Activated CD8-positive, alpha-beta memory T cell treated with anti-CD3 and anti-CD28 coated beads, Interleukin-2, amount 50 U/mL, for 48 hours (primary cell): Measurements from ENCODE around the gene TTYH3.
"Not testable (repeated sequence)": the region's sequence is repeated elsewhere in the genome, so short reads cannot be mapped to it uniquely, and the experiment has no call there.

Experiments
- DNase-seq: peaks from one replicate; pipeline ENCODE4 v3.0.0-alpha.2; 2020

Gene TTYH3

DNA sequence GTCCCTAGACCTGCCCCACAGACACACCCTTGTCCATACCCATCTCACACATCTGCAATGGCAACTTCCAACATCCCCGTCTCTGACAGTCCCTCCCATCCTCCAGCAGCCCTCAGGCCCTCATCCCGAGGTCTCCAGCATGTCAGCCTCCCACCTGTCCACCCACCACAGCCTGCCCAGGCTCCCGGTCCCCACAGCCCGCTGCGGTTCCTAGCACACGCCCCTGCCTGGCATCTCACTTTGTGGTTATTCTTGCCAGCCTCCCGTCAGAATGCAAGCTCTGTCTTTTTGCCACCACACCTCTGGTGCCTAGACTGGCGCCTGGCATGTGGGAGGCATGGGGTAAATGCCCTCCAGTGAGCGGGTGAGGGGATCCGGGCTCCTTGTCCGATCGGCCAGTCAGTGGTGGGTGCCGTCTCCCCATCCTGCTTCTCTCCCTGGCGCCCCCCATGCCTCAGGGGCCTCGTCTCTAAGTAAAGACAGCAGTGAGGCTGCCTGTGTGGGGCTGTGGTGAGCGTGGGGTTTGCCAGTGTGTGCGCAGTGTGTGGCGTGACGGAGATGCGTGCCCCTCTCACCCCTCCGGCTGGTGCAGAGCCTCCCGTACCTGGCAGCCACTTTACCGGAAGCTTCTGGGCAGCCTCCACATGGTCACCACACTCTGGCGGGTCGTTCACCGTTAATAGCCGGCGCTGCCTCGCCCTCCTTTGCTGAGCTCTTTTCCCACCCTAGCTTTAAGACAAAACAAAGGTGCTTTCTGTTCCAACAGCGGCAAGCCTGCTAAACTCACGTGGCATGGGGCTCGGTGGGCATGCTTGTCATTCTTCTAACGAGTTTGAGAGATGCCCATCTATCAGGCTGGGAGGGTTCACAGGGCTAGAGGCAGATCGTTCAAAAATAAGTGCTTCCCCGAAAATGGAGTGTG lies 28.5 kb upstream of the TTYH3 start:
- no peak for DNase-seq

DNA sequence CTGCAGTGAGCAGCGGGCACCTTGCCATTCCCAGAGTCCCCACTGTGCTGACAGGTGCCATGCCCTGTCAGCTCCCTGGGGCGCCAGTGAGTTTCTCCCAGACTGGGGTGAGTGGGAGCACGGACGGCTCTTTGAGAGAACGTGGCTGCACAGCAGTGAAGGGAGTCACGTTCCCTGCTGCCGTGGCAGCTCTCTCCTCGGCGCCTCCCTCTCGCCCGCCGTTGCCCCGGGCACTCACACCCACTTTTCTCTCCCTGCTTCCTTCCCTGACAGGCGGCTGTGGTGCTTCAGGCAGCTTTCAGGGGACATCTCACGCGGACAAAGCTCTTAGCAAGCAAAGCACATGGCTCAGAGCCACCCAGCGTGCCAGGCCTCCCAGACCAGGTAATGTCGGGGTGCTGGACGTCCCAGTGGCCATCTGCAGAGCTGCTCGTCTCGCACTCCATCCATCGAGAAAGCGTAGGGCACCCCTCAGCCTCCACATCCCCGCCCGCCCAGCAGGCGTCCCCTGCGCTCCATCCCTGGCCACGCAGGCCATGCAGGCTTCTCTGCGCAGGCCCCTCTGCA lies 27.1 kb upstream of the TTYH3 start:
- DNase-seq, result no peak

DNA sequence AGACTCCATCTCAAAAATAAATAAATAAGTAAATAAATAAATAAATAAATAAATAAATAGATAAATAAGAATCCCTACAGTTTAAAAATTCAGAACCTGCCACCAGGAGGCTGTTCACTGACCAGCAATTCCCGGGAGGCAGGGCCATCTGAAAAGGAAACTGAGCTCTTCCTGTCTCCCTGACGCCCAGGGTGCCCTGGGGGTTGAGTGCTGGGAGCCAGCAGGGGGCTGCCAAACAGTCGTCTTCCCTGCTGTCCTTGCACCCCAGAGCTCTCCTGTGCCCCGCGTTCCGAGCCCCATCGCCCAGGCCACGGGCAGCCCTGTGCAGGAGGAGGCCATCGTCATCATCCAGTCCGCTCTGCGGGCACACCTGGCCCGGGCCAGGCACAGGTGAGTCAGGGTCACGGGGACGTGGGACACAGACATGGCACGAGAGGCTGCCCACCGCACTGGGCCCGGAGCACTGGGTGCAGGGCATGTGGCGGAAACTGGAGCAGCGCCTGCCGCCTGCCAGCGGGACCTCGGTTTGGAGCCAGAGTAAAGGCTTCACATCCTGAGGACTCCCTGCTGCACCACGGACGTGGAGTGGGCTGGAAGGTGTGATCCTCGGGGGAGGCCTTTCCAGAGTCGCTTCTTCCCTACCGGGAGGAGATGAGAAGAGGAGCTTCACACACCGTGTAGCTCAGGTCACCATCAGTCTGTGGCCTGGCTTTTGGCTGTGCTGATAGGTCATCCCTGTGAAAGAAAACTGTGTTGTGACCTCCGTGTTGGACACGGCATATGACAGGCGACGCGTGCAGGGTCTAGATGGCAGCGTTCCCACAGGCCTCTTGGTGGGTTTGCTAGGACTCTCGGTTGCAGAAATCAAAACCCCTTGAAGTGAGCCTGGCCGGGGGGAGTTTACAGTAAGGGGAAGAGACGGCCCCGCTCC lies 25.9 kb upstream of the TTYH3 start:
- no peak for DNase-seq

DNA sequence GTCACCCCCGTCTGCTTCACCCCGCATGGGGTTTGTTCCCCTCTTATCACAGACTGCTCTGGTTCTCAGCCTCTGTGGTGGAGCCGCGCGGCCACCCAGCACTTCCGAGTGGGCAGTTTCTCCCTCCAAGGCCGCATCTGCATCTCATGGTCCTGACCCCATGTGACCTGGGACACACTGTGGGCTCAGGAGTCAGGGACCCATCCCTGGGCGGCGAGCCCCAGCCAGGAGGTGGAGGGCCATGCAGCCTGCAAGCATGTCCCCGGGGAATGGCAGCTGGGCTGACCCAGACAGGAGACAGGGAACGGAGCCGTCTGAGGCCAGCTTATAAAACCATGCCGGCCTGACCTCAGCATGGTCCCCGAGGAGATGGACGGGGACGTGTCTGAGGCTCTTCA lies 25.2 kb upstream of the TTYH3 start:
- DNase-seq, result no peak

DNA sequence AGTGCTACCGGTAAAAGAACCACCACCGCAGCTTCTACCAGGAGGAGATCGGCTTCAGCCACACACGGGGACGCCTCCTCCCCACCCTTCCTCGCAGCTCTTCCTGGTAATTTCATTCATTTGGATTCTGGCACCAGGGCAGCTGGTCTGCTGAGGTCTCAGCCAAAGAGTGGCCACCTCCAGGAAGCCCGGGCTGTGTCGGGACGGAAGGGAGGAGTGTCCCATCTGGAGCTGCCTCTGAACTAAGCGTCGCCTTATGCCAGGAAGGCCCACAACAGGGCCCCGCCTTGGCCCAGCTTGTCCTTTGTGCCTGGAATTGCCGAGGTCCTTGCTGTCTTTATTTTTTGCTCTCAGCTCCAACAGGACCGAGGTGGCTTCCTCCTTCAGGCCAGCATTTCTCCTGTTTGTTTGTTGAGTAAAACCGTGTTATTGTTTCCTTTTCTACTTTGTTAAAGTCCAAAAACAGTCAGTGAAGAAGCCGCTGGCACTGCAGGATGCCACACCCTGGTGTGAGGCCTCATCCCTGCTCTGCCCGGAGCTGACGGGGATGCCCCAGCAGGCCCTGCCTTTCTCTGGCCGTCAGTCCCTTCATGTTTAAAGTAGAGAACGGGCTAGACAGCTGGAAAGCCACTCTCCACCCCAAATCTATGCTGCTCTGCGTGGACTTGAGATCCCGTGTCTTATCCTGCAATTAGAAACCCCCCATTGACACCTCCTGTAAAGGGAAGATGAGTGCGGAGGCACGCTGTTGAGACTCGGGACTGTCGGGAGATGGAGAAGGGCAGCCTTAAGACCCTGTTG lies 24.5 kb upstream of the TTYH3 start:
- DNase-seq, result no peak

DNA sequence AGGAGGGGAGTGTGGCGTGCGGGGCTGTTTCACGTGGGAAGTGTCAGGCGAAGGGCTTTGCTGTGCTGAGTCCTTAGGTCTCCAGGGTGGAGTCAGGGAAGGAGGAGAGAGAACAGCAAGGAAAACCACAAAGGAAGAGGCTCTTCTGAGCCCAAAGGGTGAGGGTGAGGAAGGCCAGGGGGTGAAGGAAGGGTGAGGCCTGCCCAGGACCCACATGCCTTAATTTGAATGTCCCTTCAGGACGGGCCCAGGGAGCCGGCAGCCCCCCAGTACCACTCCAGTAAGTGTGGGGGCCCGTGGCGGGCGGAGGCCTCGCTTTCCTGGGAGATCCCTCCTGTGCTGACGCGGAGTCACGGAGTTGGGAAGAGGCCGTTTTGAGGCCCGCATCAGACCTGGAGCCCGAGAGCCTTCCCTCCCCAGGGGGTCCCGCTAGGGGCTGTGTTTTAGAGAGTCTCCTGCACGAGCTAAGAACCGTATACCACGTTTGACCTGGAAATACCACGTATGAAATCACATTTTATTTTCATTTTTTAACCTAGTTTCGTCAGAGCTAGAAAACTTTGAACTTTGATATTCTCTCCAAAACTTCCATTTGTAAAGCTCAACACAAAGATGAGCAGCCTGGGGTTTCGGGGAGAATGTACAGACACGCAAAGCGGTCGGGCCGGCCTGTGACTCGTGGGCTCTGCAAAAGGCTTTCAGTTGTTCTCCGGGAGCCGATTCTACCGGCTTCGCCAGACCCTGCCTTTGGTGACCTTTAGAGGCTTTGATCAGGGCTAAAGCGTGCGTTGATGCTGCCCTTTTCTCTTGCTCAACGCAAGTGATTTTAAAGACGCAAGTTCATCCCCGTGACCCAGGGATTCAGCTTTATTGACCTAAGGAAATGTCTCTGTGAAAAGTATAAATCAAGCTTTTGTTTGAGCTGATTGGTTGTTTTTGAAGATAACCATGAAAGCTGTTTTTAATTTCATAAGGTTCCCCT lies 23.6 kb upstream of the TTYH3 start:
- no peak for DNase-seq

DNA sequence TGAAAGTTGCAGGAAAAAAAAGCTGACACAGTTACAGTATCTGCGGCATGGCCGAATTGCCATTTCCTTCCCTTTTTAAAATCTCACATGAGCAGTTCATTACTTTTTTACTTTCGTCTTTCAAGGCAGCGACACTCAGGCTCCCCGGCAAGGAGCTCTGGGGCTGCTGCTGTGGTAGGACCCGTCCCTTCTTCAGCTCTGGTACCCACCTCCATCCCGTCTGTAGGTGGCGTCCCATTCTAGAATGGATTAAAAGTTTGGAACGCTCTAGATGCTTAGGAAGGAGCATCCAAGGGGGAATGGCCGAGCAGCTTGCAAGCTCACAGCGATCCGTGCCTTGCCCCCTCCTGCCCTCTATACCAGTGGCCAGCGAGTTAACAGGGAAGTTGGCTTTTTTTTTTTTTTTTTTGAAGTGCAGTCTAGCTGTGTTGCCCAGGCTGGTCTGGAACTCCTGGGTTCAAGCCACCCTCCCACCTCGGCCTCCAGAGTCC lies 22.8 kb upstream of the TTYH3 start:
- no peak for DNase-seq

DNA sequence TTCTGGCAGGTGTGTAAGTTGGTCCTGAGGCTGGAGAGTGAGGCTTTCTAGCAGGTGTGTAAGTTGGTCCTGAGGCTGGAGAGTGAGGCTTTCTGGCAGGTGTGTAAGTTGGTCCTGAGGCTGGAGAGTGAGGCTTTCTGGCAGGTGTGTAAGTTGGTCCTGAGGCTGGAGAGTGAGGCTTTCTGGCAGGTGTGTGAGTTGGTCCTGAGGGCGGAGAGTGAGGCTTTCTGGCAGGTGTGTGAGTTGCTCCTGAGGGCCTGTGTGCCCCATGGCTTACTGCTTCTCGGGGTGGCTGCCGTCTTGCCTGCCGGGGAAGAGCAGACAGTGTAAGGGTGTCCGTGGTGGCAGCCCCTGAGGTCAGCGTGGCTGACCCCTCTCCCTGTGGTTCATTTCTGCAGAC lies 22.1 kb upstream of the TTYH3 start:
- not testable (repeated sequence) for DNase-seq

DNA sequence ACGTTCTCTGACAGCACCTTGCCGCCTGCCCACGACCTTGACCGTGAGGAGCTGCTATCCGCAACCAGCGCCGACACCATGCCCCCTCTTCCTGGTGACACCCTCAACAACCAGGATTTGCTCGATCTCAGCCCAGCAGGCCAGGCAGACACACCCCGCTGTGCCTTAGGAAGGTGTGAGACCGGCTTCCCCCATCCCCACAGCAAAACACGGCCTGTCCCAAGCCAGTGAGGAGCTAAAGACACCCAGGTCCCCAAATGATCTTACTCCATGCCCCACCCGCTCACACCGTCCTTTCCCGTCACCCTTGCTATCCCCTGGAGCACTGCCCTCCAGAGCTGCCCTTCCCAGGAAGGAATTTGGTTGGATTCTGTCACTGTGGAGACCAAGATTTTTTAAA lies 21.3 kb upstream of the TTYH3 start:
- DNase-seq, result no peak

DNA sequence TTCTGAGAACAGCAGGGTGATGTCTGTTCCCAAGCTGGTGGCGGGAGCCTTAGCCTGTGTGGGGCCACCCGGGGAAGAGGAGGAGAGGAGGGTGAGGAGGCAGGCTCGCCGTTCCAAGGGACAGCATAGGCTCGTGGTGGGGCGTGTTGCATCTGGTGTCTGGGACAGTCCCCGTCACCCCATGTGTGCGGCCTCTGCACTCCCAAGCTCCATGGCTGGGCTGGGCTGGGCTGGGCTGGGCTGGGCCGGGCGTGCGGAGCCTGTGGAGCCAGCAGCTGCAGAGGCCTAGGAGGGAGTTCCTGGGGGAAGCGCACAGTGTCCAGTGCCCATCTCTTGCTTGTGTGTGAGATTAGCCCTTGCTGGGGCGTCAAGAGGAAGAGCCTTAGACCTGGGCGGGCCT lies 20.9 kb upstream of the TTYH3 start:
- DNase-seq, result no peak

DNA sequence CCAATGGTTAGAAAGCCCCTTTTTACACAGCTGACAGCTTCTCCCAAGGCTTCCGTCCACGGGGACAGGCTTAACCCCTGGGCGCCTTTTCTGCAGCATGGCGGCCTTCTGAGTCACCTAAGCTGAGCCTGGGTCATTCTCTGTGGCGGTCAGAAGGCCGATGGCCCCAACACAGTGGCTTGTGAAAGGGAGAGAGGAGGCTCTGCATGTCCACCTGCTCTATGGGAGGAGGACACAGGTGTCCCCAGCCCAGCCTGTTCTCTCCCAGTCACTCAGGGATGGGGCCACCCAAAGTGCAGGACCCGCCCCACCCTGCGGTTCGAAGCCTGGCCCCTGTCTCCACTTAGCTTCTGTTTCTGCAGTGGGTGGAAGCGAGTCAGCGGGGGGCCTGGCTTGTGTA lies 20.4 kb upstream of the TTYH3 start:
- no peak for DNase-seq

DNA sequence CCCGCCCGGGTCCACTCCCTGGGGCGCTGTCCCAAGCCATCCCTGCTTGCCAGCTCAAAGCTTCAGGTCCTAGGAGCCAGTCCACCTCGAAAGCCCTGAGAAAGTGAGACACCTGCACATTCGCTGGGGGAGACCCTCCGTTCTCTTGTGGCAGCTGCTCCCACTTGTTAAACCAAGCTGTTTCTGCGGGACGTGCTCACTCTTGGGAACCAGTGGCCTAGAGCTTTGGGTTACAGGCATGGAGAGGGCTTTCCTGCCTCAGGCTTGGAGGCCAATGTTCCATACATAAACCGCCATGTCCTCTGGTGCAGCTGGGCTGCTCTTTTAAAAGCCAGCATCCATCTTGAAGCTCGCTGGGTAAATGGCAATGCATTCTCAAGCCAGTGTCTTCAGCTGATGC lies 19.9 kb upstream of the TTYH3 start:
- no peak for DNase-seq

DNA sequence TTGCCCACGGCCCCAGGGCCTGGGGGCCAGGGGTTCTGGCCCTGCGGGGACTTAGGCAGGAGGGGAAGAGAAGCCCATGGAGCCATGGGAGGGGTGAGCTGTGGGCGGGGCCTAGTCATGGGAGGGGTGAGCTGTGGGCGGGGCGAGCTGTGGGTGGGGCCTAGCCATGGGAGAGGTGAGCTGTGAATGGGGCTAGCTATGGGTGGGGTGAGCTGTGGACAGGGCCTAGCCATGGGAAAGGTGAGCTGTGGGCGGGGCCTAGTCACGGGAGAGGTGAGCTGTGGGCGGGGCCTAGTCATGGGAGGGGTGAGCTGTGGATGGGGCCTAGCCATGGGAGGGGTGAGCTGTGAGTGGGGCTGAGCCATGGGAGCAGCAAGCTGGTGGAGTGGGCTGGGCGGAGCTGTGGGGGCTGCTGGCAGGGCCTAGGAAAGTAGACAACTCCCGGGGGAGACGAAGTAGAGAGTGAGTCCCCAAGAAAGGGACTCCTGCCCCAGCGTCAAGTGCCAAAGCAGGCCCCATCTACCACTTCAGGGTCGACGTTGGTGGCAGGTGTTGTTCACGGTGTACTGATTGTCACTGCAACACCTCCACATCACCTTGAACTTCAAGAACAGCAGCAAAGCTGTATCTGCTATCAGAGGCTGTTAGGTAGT lies 19.2 kb upstream of the TTYH3 start:
- DNase-seq, result no peak

DNA sequence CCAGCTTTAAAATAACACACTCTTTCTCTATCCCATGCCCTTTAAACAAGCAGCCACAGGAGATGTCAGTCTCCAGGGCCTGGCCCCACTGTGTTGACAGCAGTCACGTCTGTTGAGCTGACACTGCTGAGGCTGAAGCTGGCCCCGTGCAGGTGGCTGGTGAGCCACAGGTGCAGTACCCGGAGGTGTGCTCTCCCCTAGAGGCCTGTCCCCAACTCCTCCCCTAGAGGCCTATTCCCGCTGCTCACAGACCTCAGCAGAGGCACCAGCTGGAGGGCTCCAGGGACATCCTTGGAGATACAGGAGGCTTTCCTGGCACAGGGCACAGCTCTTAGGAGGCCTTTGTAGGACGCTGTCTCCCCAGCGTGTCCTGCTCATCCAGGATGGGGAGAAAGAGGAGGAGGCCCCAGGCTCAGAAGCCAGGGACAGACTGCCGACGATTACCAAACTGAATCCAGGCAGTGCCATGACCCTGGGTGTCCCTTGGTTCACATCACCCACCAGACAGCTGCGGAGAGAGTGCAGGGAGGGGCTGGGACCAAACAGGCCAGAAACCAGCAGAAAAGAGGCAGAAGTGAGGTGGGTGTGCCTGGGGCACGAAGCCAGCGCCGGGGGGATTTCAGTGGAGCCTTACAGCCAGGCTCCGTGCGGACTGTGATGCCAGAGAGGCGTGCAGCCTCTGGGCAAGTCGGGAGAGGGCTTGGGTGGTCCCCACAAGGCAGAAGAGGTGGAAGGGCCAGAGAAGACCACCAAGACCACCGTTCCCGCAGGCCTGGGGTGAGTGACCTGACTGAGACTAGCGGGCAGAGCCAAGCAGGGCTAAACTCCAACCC lies 18.5 kb upstream of the TTYH3 start:
- DNase-seq, result no peak

DNA sequence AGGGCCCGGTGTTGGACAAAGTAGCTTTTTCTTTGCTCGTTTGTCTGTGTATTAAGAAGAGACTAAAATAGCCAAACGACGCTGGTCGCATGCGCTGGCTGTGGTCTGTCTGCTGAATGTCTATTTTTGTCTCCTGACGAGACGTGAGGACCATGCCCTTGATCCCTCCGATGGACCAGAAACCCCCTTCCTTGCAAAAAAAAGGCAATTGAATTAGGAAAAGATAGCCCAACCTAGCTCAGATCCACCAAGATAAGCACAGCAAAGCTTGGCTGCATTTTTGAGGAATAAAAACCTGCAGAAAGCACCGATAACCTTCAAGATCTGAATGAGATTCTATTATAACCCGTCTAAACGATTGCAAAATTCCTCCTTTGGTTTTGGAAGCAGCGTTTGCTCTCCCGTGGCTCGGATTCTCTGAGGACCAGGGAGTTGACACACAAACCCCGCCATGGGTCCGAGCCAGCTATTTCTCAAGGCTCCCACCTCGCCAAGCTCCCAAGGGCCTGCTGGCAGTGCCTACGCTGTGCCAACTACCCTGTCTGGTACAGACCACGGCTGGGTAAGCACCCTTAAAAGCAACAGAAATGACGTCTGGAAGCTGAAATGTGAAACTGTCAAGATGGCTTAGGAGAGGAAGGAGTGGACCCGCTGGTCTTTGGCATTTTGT lies 17.7 kb upstream of the TTYH3 start:
- no peak for DNase-seq

DNA sequence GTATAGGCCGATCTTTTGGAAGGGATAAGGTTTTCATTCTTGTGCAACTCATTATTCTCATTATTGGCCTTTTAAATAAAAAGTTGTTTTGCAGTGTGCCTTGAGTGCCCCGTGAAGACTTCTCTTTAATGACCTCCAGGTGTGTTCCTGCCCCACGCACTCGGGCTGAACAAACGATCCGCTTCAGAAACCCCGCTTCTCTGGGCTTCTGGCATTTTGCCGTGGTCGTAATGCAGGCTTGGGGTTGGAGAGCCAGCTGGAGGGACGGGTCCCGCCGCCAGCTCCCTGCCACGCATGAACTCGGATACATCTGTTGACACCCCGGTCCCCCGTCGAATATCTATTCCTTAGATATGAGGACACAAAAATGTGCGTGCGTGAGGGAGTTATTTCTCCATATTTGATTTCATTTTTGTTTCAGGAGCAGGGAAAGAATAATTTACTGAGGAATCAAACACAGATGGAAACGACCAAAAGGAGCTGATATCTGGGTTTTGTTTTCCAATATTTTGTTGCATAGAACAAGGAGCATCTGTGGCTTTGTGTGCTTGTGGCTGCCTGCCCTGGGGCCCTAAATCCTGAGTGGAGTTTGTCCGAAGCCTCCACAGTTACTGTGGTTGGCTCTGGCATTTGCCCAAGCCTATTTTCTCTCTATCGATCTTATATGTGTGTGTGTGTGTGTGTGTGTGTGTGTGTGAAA lies 17.0 kb upstream of the TTYH3 start:
- DNase-seq, result no peak

DNA sequence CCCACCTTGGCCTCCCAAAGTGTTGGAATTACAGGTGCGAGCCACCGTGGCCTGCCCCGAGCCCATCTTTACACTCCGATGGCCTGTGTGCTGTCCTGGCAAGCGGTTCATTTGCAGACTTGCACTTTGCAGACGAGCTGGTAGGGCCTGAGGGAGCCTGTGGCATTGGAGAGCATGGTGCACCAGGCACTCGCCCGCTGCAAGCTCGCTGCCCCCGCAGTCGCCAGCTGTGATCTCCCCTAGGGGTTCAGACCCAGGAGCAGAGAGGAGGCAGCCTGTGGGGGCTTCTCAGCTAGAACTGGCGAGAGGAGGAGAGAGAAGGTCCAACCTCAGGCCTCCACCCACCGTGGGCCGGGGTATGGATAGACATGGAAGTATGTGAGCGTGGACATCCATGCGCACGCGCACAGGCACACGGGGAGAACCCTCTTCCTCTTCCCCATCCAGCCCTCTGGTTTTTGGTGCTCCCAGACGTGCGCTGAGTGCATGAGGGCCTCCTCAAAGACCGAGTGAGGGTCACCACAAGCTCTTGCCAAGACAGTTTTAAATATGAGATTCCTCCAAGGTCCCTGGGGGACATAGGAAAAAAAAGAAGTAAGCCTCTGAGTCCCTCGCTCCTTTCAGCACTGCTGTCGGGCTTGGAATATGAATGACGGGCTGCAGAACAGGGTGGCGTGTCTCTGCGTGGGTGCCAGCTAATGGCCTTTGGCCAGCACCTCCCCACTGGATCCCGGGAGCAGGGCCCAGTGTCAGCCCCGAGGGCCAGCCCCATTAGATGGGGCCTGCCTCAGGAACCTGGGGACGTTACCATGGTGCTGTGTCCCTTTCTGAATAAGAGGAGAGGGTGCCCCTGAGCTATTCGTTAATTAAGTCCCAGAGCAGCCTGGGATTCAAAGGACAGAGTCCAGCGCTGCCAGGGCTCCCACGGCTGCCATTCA lies 15.1 kb upstream of the TTYH3 start:
- DNase-seq, result no peak
